ENCODE results near the gene NKX2-4. TPM values are rescaled to one million over a fixed set of nuclear protein-coding genes. Genes with fewer than 3 reads are reported as not detected.

NKX2-4 gene
- total and polyA plus RNA-seq, 9 donors, result 0.05 TPM; not detected in 8

Other genes starting within 250 kb of the NKX2-4 start
- gene XRN2, start 94.2 kb downstream of the NKX2-4 start, total RNA-seq, result 46.9 TPM
- 10 to 100 TPM; 39.4 to 51.6 (median 45.4) TPM for gene XRN2, start 94.2 kb downstream of the NKX2-4 start, polyA plus RNA-seq (ENCODE audit: insufficient read depth in 1 of 8, insufficient read length in 8 of 8, low replicate concordance in 1 of 8)
- 0.04 TPM for gene NKX2-2, start 116.5 kb upstream of the NKX2-4 start, total RNA-seq
- gene NKX2-2, start 116.5 kb upstream of the NKX2-4 start, polyA plus RNA-seq (ENCODE audit: insufficient read depth in 1 of 8, insufficient read length in 8 of 8, low replicate concordance in 1 of 8), result under 1 TPM; 0.08 to 0.35 (median 0.21) TPM